MM.1S (cell line): ENCODE data around the gene NUDT7.

Experiments used
- DNase-seq: peaks from one replicate; pipeline ENCODE4 v3.0.0-alpha.2; 2015
- H2AFZ ChIP-seq: fragments of 300-600 bp; sonication (generic); 2 replicates; pipeline ENCODE4 v1.6.0; 2016; ENCODE audit warnings: antibody characterized with exemption, low read length
- H3F3A ChIP-seq: fragments of 300-600 bp; sonication (generic); 2 replicates; pipeline ENCODE4 v1.6.1; 2016; ENCODE audit warnings: mild to moderate bottlenecking, antibody characterized with exemption, low read length, moderate library complexity, mixed read lengths; ENCODE audit not compliant: insufficient read depth
- H3K27ac ChIP-seq: fragments of 300-600 bp; sonication (generic); 2 replicates; pipeline ENCODE4 v1.5.1; 2016; ENCODE audit warnings: mild to moderate bottlenecking, low read length
- H3K27me3 ChIP-seq: fragments of 300-600 bp; sonication (generic); replicated peaks from 2 replicates; pipeline ENCODE4 v1.6.0; 2016; ENCODE audit warnings: low read length; ENCODE audit not compliant: insufficient read depth
- H3K36me3 ChIP-seq: fragments of 300-600 bp; sonication (generic); replicated peaks from 2 replicates; pipeline ENCODE4 v1.6.1; 2016; ENCODE audit warnings: mild to moderate bottlenecking, low read length, mixed read lengths; ENCODE audit not compliant: insufficient read depth
- H3K4me1 ChIP-seq: fragments of 300-600 bp; sonication (generic); 2 replicates; pipeline ENCODE4 v1.6.1; 2016; ENCODE audit warnings: low read length, mixed read lengths
- H3K4me2 ChIP-seq: fragments of 300-600 bp; sonication (generic); 2 replicates; pipeline ENCODE4 v1.6.0; 2016; ENCODE audit warnings: low read depth, low read length
- H3K4me3 ChIP-seq: fragments of 300-600 bp; sonication (generic); 2 replicates; pipeline ENCODE4 v1.5.1; 2016; ENCODE audit warnings: low read length, mixed read lengths
- H3K79me2 ChIP-seq: fragments of 300-600 bp; sonication (generic); 2 replicates; pipeline ENCODE4 v1.6.1; 2016; ENCODE audit warnings: mixed run types, low read length, mixed read lengths
- H3K9ac ChIP-seq: fragments of 300-600 bp; sonication (generic); 2 replicates; pipeline ENCODE4 v1.6.1; 2016; ENCODE audit warnings: low read length, mixed read lengths
- H3K9me2 ChIP-seq: fragments of 300-600 bp; sonication (generic); replicated peaks from 2 replicates; pipeline ENCODE4 v1.6.1; 2016; ENCODE audit warnings: mild to moderate bottlenecking, low read length, mixed read lengths; ENCODE audit not compliant: insufficient read depth
- H3K9me3 ChIP-seq: fragments of 300-600 bp; sonication (generic); replicated peaks from 2 replicates; pipeline ENCODE4 v1.6.1; 2016; ENCODE audit warnings: mild to moderate bottlenecking, low read length, mixed read lengths; ENCODE audit not compliant: insufficient read depth
- H4K20me1 ChIP-seq: fragments of 300-600 bp; sonication (generic); 2 replicates; pipeline ENCODE4 v1.6.1; 2016; ENCODE audit warnings: mild to moderate bottlenecking, low read length, moderate library complexity, mixed read lengths; ENCODE audit not compliant: insufficient read depth
- CTCF ChIP-seq: fragments of 300-600 bp; sonication (generic); IDR thresholded peaks from 2 replicates; pipeline ENCODE4 v1.5.1; 2016; ENCODE audit warnings: antibody characterized with exemption, low read length, mixed read lengths
- EZH2 ChIP-seq: fragments of 300-600 bp; sonication (generic); optimal IDR thresholded peaks from 2 replicates; pipeline ENCODE3; 2017; ENCODE audit warnings: low read depth, mild to moderate bottlenecking, antibody characterized with exemption, low read length, mixed read lengths
- EZH2phosphoT487 ChIP-seq: fragments of 300-600 bp; sonication (generic); IDR thresholded peaks from 2 replicates; pipeline ENCODE4 v1.6.1; 2018; ENCODE audit warnings: antibody characterized with exemption, low read length

Gene NUDT7

GRCh38 chr16:77686385-77686784, 35.9 kb upstream of the NUDT7 start:
- no peak overlapping the region for H3K9ac ChIP-seq
- DNase-seq = no peak
- no peak overlapping the region for H3K4me3 ChIP-seq
- H2AFZ ChIP-seq = no peak overlapping the region
- no peaks in the 10 kb centered on the region for H3K36me3 ChIP-seq
- H3F3A ChIP-seq = no peaks in the 10 kb centered on the region
- TF ChIP-seq EZH2phosphoT487 = no peak
- no peaks in the 10 kb centered on the region for H3K9me2 ChIP-seq
- no peaks in the 10 kb centered on the region for H3K9me3 ChIP-seq
- H3K4me2 ChIP-seq = no peak overlapping the region
- H3K27me3 ChIP-seq = no peaks in the 10 kb centered on the region
- no peak overlapping the region for H3K27ac ChIP-seq
- H3K79me2 ChIP-seq = no peaks in the 10 kb centered on the region
- no peaks in the 10 kb centered on the region for H4K20me1 ChIP-seq
- no peaks in the 10 kb centered on the region for H3K4me1 ChIP-seq

DNA sequence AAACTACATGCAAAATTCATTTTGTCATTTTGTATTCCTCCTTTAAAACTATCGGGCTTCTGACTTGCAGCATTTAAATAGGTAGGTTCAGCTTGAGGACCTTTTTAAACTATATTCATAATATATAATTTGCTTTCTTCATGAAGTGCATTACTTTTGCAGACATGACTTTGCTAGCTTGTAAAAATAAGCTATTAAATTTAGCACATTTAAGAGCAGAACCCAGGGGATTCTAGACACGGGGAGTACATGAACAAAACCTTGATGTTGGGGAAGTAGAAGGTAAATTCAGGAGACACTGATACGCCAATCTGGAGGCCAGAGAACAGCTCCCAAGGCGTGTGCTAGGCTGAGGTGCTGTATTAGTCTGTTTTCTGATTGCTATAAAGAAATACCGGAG, 32.3 kb upstream of the NUDT7 start:
- Histone ChIP-seq H2AFZ (no peak overlapping the region), H3F3A (no peaks in the 10 kb centered on the region), H3K9me3 (no peaks in the 10 kb centered on the region), H4K20me1 (no peaks in the 10 kb centered on the region), H3K27me3 (no peaks in the 10 kb centered on the region), H3K79me2 (no peaks in the 10 kb centered on the region), H3K4me1 (no peaks in the 10 kb centered on the region), H3K9me2 (no peaks in the 10 kb centered on the region), H3K27ac (no peak overlapping the region), H3K4me2 (no peak overlapping the region), H3K4me3 (no peak overlapping the region), H3K36me3 (no peaks in the 10 kb centered on the region), H3K9ac (no peak overlapping the region)
- TF ChIP-seq EZH2 = no peak
- TF ChIP-seq CTCF = no peak
- TF ChIP-seq EZH2phosphoT487 = no peak
- DNase-seq = no peak

GRCh38 chr16:77690416-77690815, 31.9 kb upstream of the NUDT7 start:
- Histone ChIP-seq H3K36me3 (no peaks in the 10 kb centered on the region), H3K9me2 (no peaks in the 10 kb centered on the region), H3K27ac (no peak overlapping the region), H3K9me3 (no peaks in the 10 kb centered on the region), H2AFZ (no peak overlapping the region), H3K4me2 (no peak overlapping the region), H3K9ac (no peak overlapping the region), H3K4me1 (no peaks in the 10 kb centered on the region), H3K79me2 (no peaks in the 10 kb centered on the region), H3K27me3 (no peaks in the 10 kb centered on the region), H3K4me3 (no peak overlapping the region), H3F3A (no peaks in the 10 kb centered on the region), H4K20me1 (no peaks in the 10 kb centered on the region)
- TF ChIP-seq EZH2 (no peak), CTCF (no peak), EZH2phosphoT487 (no peak)
- no peak for DNase-seq

DNA sequence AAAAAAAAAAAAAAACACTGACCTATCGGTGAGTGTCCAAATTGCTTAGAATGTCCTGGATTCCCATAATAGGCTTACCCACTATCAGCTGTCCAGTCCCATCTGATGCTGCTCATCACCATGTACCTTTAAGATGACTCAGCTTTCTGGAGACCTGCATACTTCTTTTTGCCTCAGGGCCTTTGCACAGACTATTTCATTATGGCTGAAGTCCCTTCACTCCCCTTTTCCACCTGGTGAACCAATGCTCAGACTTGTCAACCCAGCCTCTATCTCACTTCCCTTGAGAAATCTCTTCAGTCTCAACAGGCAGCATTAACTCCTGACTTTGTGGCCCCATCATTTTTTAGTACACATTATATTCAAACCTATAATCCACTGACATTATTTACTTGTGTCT, 29.7 kb upstream of the NUDT7 start:
- Histone ChIP-seq H4K20me1 (no peaks in the 10 kb centered on the region), H3K27me3 (no peaks in the 10 kb centered on the region), H3K4me3 (no peak overlapping the region), H3K36me3 (no peaks in the 10 kb centered on the region), H2AFZ (no peak overlapping the region), H3K79me2 (no peaks in the 10 kb centered on the region), H3K9me3 (no peaks in the 10 kb centered on the region), H3K9me2 (no peaks in the 10 kb centered on the region), H3K4me2 (no peak overlapping the region), H3K9ac (no peak overlapping the region), H3K4me1 (no peaks in the 10 kb centered on the region), H3K27ac (no peak overlapping the region), H3F3A (no peaks in the 10 kb centered on the region)
- TF ChIP-seq EZH2 (no peak), CTCF (no peak), EZH2phosphoT487 (no peak)
- no peak for DNase-seq
